ENCODE results near the gene RYR3.

RYR3 gene

DNA sequence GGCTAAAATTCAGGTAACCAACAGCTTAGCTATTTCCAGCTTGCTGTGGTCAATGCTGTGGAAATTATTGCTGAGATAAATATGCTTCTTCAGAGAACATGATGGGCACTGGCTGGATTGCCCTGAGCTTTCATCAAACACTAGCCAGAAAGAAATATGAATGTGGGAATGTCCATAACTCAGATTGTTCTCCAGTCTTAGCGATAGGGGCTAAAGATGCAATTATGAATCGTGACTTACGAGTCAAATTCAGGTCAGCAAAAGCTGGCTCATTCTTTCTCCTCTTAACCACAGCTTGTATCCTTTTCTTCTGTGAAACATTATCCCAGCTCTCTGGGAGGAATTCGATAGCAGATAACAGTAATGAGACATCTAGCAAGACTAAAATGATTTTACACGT is 307.6 kb downstream of the RYR3 start:
- Histone ChIP-seq H3K4ac (ENCODE audit: low read depth in 1 of 2, low read length in 2 of 2) (no peak overlapping the region), H3K9ac (ENCODE audit: low read length) (no peak overlapping the region), H2BK12ac (ENCODE audit: low read length in 2 of 2) (no peak overlapping the region), H3K18ac (ENCODE audit: low read depth in 1 of 2, low read length in 2 of 2) (no peak overlapping the region), H2AFZ (ENCODE audit: low read depth, low read length) (no peak overlapping the region), H3K79me1 (replicated peaks; ENCODE audit: low read length, poor library complexity, severe bottlenecking) (no peaks in the 10 kb centered on the region), H3K23ac (ENCODE audit: low read length in 2 of 2) (no peak overlapping the region), H2BK120ac (ENCODE audit: low read depth, low read length) (no peak overlapping the region), H3K4me1 (ENCODE audit: control insufficient read depth, insufficient read depth, low read depth, low read length) (no peaks in the 10 kb centered on the region), H3K27me3 (ENCODE audit: control insufficient read depth in 1 of 2, insufficient read depth in 1 of 2, low read length in 2 of 2) (peaks cover 6 to 15% of the 10 kb centered on the region in 2 experiments), H2BK5ac (ENCODE audit: low read depth, low read length, poor library complexity, severe bottlenecking) (no peak overlapping the region), H2AK5ac (ENCODE audit: low read length, severe bottlenecking) (no peak overlapping the region), H3K9me3 (ENCODE audit: control insufficient read depth, low read length) (no peaks in the 10 kb centered on the region), H3K27ac (ENCODE audit: low read length, poor library complexity, severe bottlenecking) (no peak overlapping the region), H4K91ac (ENCODE audit: low read length) (no peak overlapping the region), H3K14ac (ENCODE audit: low read length in 2 of 2) (no peak overlapping the region), H4K8ac (ENCODE audit: low read length) (no peak overlapping the region), H3K4me3 (ENCODE audit: insufficient read depth in 1 of 2, low read depth in 1 of 2, low read length in 2 of 2) (no peak overlapping the region), H3K36me3 (ENCODE audit: control insufficient read depth in 1 of 2, insufficient read depth in 2 of 2, low read depth in 1 of 2, low read length in 2 of 2) (no peaks in the 10 kb centered on the region), H2BK15ac (ENCODE audit: low read depth, poor library complexity, severe bottlenecking) (no peak overlapping the region), H3K4me2 (ENCODE audit: low read length, poor library complexity, severe bottlenecking) (no peak overlapping the region)
- WGBS: 96% methylated on average over 3 of the region's 5 CpGs
- no peak for DNase-seq

DNA sequence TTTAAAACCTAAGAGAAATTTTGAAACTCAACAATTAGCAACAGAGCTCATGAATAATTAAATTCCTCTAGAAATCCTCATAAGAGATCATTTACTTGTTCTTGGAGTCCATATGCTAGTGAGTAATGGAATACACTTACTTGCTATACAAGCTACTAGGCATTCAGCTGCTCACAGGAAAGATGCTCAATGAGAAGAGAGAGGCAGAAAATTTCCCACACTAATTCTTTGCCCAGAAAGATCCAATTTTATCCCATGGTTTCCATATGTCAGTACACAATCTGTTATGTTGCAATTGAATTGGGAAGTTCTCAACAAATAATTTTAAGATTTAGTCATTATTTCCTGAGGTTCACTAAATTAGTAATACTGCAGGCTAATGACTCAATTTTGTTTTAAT is 310.4 kb downstream of the RYR3 start:
- no peak overlapping the region for H2BK120ac ChIP-seq (ENCODE audit: low read depth, low read length)
- H3K23ac ChIP-seq (ENCODE audit: low read length in 2 of 2): no peak overlapping the region
- H3K18ac ChIP-seq (ENCODE audit: low read depth in 1 of 2, low read length in 2 of 2): no peak overlapping the region
- H3K14ac ChIP-seq (ENCODE audit: low read length in 2 of 2): no peak overlapping the region
- no peaks in the 10 kb centered on the region for H3K4me1 ChIP-seq (ENCODE audit: control insufficient read depth, insufficient read depth, low read depth, low read length)
- no peak overlapping the region for H2AK5ac ChIP-seq (ENCODE audit: low read length, severe bottlenecking)
- H3K36me3 ChIP-seq (ENCODE audit: control insufficient read depth in 1 of 2, insufficient read depth in 2 of 2, low read depth in 1 of 2, low read length in 2 of 2): peaks cover 0 to 2% of the 10 kb centered on the region in 2 experiments
- H2AFZ ChIP-seq (ENCODE audit: low read depth, low read length): no peak overlapping the region
- no peak overlapping the region for H3K9ac ChIP-seq (ENCODE audit: low read length)
- H2BK12ac ChIP-seq (ENCODE audit: low read length in 2 of 2): no peak overlapping the region
- H4K91ac ChIP-seq (ENCODE audit: low read length): no peak overlapping the region
- no peaks in the 10 kb centered on the region for H3K79me1 ChIP-seq (replicated peaks; ENCODE audit: low read length, poor library complexity, severe bottlenecking)
- no peak overlapping the region for H3K4me2 ChIP-seq (ENCODE audit: low read length, poor library complexity, severe bottlenecking)
- no peak overlapping the region for H4K8ac ChIP-seq (ENCODE audit: low read length)
- H2BK5ac ChIP-seq (ENCODE audit: low read depth, low read length, poor library complexity, severe bottlenecking): no peak overlapping the region
- no peak overlapping the region for H3K4me3 ChIP-seq (ENCODE audit: insufficient read depth in 1 of 2, low read depth in 1 of 2, low read length in 2 of 2)
- peaks cover 6 to 16% of the 10 kb centered on the region in 2 experiments for H3K27me3 ChIP-seq (ENCODE audit: control insufficient read depth in 1 of 2, insufficient read depth in 1 of 2, low read length in 2 of 2)
- H3K9me3 ChIP-seq (ENCODE audit: control insufficient read depth, low read length): no peaks in the 10 kb centered on the region
- no peak for DNase-seq
- H2BK15ac ChIP-seq (ENCODE audit: low read depth, poor library complexity, severe bottlenecking): no peak overlapping the region
- no peak overlapping the region for H3K27ac ChIP-seq (ENCODE audit: low read length, poor library complexity, severe bottlenecking)
- H3K4ac ChIP-seq (ENCODE audit: low read depth in 1 of 2, low read length in 2 of 2): no peak overlapping the region

GRCh38 chr15:33623010-33623409 is 312.2 kb downstream of the RYR3 start:
- no peak overlapping the region for H3K23ac ChIP-seq (ENCODE audit: low read length in 2 of 2)
- no peak overlapping the region for H3K4me3 ChIP-seq (ENCODE audit: insufficient read depth in 1 of 2, low read depth in 1 of 2, low read length in 2 of 2)
- H2BK15ac ChIP-seq (ENCODE audit: low read depth, poor library complexity, severe bottlenecking): no peak overlapping the region
- H2BK12ac ChIP-seq (ENCODE audit: low read length in 2 of 2): no peak overlapping the region
- no peak overlapping the region for H3K18ac ChIP-seq (ENCODE audit: low read depth in 1 of 2, low read length in 2 of 2)
- H3K9me3 ChIP-seq (ENCODE audit: control insufficient read depth, low read length): no peaks in the 10 kb centered on the region
- no peak overlapping the region for H3K27ac ChIP-seq (ENCODE audit: low read length, poor library complexity, severe bottlenecking)
- no peak overlapping the region for H3K14ac ChIP-seq (ENCODE audit: low read length in 2 of 2)
- H3K27me3 ChIP-seq (ENCODE audit: control insufficient read depth in 1 of 2, insufficient read depth in 1 of 2, low read length in 2 of 2): peaks cover 9 to 20% of the 10 kb centered on the region in 2 experiments
- peaks cover 0 to 8% of the 10 kb centered on the region in 2 experiments for H3K36me3 ChIP-seq (ENCODE audit: control insufficient read depth in 1 of 2, insufficient read depth in 2 of 2, low read depth in 1 of 2, low read length in 2 of 2)
- no peak overlapping the region for H2BK5ac ChIP-seq (ENCODE audit: low read depth, low read length, poor library complexity, severe bottlenecking)
- H4K91ac ChIP-seq (ENCODE audit: low read length): no peak overlapping the region
- H4K8ac ChIP-seq (ENCODE audit: low read length): no peak overlapping the region
- 87% methylated on average over 4 of the region's 7 CpGs for WGBS
- no peak overlapping the region for H2AK5ac ChIP-seq (ENCODE audit: low read length, severe bottlenecking)
- no peaks in the 10 kb centered on the region for H3K79me1 ChIP-seq (replicated peaks; ENCODE audit: low read length, poor library complexity, severe bottlenecking)
- no peak overlapping the region for H2BK120ac ChIP-seq (ENCODE audit: low read depth, low read length)
- H2AFZ ChIP-seq (ENCODE audit: low read depth, low read length): no peak overlapping the region
- no peak overlapping the region for H3K9ac ChIP-seq (ENCODE audit: low read length)
- DNase-seq: no peak
- H3K4me2 ChIP-seq (ENCODE audit: low read length, poor library complexity, severe bottlenecking): no peak overlapping the region
- H3K4ac ChIP-seq (ENCODE audit: low read depth in 1 of 2, low read length in 2 of 2): no peak overlapping the region
- H3K4me1 ChIP-seq (ENCODE audit: control insufficient read depth, insufficient read depth, low read depth, low read length): no peaks in the 10 kb centered on the region

DNA sequence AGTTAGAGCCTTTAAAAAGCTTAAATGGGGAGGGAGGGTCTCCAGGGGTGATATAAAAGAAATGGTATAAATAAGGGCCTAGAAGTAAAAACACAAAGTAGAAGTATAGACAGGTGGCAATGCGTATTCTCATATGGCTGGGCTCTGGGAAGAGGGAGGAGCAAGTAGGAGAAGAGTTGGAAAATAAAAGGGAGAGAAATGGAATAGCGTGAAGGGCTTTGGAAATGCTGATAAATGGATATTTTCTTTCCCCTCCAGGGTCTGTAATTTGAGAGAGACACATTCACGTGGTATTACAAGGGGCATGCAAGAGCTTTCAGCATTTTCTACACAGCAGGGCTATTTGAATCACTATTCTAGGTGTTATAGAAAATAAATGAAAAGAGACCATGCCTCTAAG is 313.7 kb downstream of the RYR3 start:
- Histone ChIP-seq H4K91ac (ENCODE audit: low read length) (no peak overlapping the region), H3K36me3 (ENCODE audit: control insufficient read depth in 1 of 2, insufficient read depth in 2 of 2, low read depth in 1 of 2, low read length in 2 of 2) (peaks cover 0 to 8% of the 10 kb centered on the region in 2 experiments), H3K23ac (ENCODE audit: low read length in 2 of 2) (no peak overlapping the region), H2AK5ac (ENCODE audit: low read length, severe bottlenecking) (no peak overlapping the region), H3K4ac (ENCODE audit: low read depth in 1 of 2, low read length in 2 of 2) (no peak overlapping the region), H3K27ac (ENCODE audit: low read length, poor library complexity, severe bottlenecking) (no peak overlapping the region), H4K8ac (ENCODE audit: low read length) (no peak overlapping the region), H3K4me1 (ENCODE audit: control insufficient read depth, insufficient read depth, low read depth, low read length) (no peaks in the 10 kb centered on the region), H2BK120ac (ENCODE audit: low read depth, low read length) (no peak overlapping the region), H2BK12ac (ENCODE audit: low read length in 2 of 2) (no peak overlapping the region), H2BK5ac (ENCODE audit: low read depth, low read length, poor library complexity, severe bottlenecking) (no peak overlapping the region), H3K9ac (ENCODE audit: low read length) (no peak overlapping the region), H3K18ac (ENCODE audit: low read depth in 1 of 2, low read length in 2 of 2) (no peak overlapping the region), H3K4me2 (ENCODE audit: low read length, poor library complexity, severe bottlenecking) (no peak overlapping the region), H2BK15ac (ENCODE audit: low read depth, poor library complexity, severe bottlenecking) (no peak overlapping the region), H3K4me3 (ENCODE audit: insufficient read depth in 1 of 2, low read depth in 1 of 2, low read length in 2 of 2) (no peak overlapping the region), H2AFZ (ENCODE audit: low read depth, low read length) (no peak overlapping the region), H3K27me3 (ENCODE audit: control insufficient read depth in 1 of 2, insufficient read depth in 1 of 2, low read length in 2 of 2) (peaks cover 9 to 31% of the 10 kb centered on the region in 2 experiments), H3K9me3 (ENCODE audit: control insufficient read depth, low read length) (no peaks in the 10 kb centered on the region), H3K79me1 (replicated peaks; ENCODE audit: low read length, poor library complexity, severe bottlenecking) (no peaks in the 10 kb centered on the region), H3K14ac (ENCODE audit: low read length in 2 of 2) (no peak overlapping the region)
- 51% methylated on average over 2 of the region's 3 CpGs for WGBS
- no peak for DNase-seq

All from mesenchymal stem cell (in vitro differentiated cells and primary cell).